Liver (tissue), 9 donors: ENCODE results near the gene SLC25A28. TPM values are rescaled to one million over a fixed set of nuclear protein-coding genes. Genes with fewer than 3 reads are reported as not detected.

ENCODE experiments used
- DNase-seq: peaks from one replicate; pipeline ENCODE4 v3.0.0-alpha.2; 2017; ENCODE audit warnings: low spot score
- H3K27ac ChIP-seq, 2 donors: one replicate each; pipeline ENCODE4 v1.7.0; 2013; ENCODE audit warnings: inconsistent platforms in 2 of 2, low read length in 2 of 2, control low read depth in 1 of 2, low read depth in 1 of 2, mild to moderate bottlenecking in 1 of 2
- H3K27me3 ChIP-seq, 4 donors: one replicate each; pipeline versions ENCODE4 v1.6.1 to v1.7.0; 2013; ENCODE audit warnings: low read length in 3 of 4, inconsistent platforms in 1 of 4, mild to moderate bottlenecking in 1 of 4, moderate library complexity in 1 of 4; ENCODE audit not compliant: control insufficient read depth in 4 of 4, insufficient read depth in 4 of 4
- H3K36me3 ChIP-seq, 4 donors: one replicate each; pipeline versions ENCODE4 v1.6.1 to v1.7.0; 2013; ENCODE audit warnings: low read length in 3 of 4, mild to moderate bottlenecking in 3 of 4, low read depth in 1 of 4, moderate library complexity in 1 of 4; ENCODE audit not compliant: control insufficient read depth in 4 of 4, insufficient read depth in 3 of 4
- H3K4me1 ChIP-seq, 4 donors: one replicate each; pipeline versions ENCODE4 v1.6.1 to v1.7.0; 2013; ENCODE audit warnings: low read length in 3 of 4, mild to moderate bottlenecking in 3 of 4, moderate library complexity in 1 of 4; ENCODE audit not compliant: control insufficient read depth in 4 of 4, insufficient read depth in 4 of 4
- H3K4me3 ChIP-seq, 3 donors: one replicate each; pipeline versions ENCODE4 v1.6.1 to v1.7.0; 2013; ENCODE audit warnings: low read length in 3 of 3, control low read depth in 1 of 3, low read depth in 1 of 3, mild to moderate bottlenecking in 1 of 3
- H3K9ac ChIP-seq, 2 donors: one replicate each; pipeline ENCODE4 v1.7.0; 2013; ENCODE audit warnings: low read length in 2 of 2, mild to moderate bottlenecking in 2 of 2, moderate library complexity in 2 of 2, control low read depth in 1 of 2, low read depth in 1 of 2
- H3K9me3 ChIP-seq, 4 donors: one replicate each; pipeline versions ENCODE4 v1.6.1 to v1.7.0; 2013; ENCODE audit warnings: low read length in 3 of 4; ENCODE audit not compliant: control insufficient read depth in 4 of 4
- CTCF ChIP-seq: fragments of 150-350 bp; IDR thresholded peaks from 2 replicates; pipeline ENCODE4 v1.5.1; 2017; ENCODE audit warnings: improper control_type of control experiment, low read depth, low read length; ENCODE audit not compliant: missing input control
- HNF4A ChIP-seq, 2 donors: conservative IDR thresholded peaks; 2 replicates each; pipeline ENCODE4 v1.6.1; 2016; ENCODE audit warnings: antibody characterized with exemption in 2 of 2, mild to moderate bottlenecking in 2 of 2
- HNF4G ChIP-seq: IDR thresholded peaks from 2 replicates; pipeline ENCODE4 v1.6.1; 2016; ENCODE audit warnings: antibody characterized with exemption
- NR2F2 ChIP-seq: IDR thresholded peaks from 2 replicates; pipeline ENCODE4 v1.6.1; 2016; ENCODE audit warnings: antibody characterized with exemption
- RAD21 ChIP-seq, 2 donors: IDR thresholded peaks; 2 replicates each; pipeline ENCODE4 v1.6.1; 2016; ENCODE audit warnings: antibody characterized with exemption in 2 of 2, mild to moderate bottlenecking in 2 of 2
- REST ChIP-seq: IDR thresholded peaks from 2 replicates; pipeline ENCODE4 v1.6.1; 2016; ENCODE audit warnings: antibody characterized with exemption, mild to moderate bottlenecking
- WGBS: extraction: QIAGEN DNeasy Blood & Tissue Kit; methylation state at CpG from one replicate; pipeline ENCODE4 v1.1.7; 2013; 5-methylcytosine and 5-hydroxymethylcytosine counted together
- polyA plus RNA-seq, 2 donors: library from polyadenylated mRNA; stranded (reverse) in 1 of 2; unstranded in 1 of 2; fragments of 200-250 nt in 1 of 2; fragments of >200 nt in 1 of 2; fragmentation: Nextera tagmentation in 1 of 2; extraction: Ambion mirVana in 1 of 2; gene quantifications; one replicate each; pipeline versions ENCODE4 v1.2.1 to v1.2.3, GENCODE V29; 2013 to 2015
- total RNA-seq, 2 donors: library from RNA; depleted of rRNA; stranded (reverse); fragments of >200 nt; gene quantifications; one replicate each; pipeline ENCODE4 v1.2.3, GENCODE V29; 2014
- donor health status: healthy.
- donor health status: healthy.
- donor health status: healthy.
- donor health status: healthy.
- donor health status: healthy.

Gene SLC25A28
- total and polyA plus RNA-seq, 4 donors: 11.8 to 28.6 (median 16.8) TPM

- no peak for TF ChIP-seq REST
Observed at GRCh38 chr10:99617696-99618095, 2.5 kb downstream of the SLC25A28 start (continued).

GRCh38 chr10:99615426-99615825 is 4.8 kb downstream of the SLC25A28 start:
- TF ChIP-seq CTCF (no peak), HNF4A (conservative IDR thresholded peaks at IDR 0.05) (no peak), HNF4G (no peak), NR2F2 (no peak), RAD21 (IDR thresholded peaks at IDR 0.05) (no peak)
- 83% methylated on average over 4 of the region's 4 CpGs for WGBS
- Histone ChIP-seq H3K9ac (no peak overlapping the region), H3K4me1 (peaks cover 0 to 25% (median 16%) of the 10 kb centered on the region in 4 donors), H3K9me3 (no peaks in the 10 kb centered on the region), H3K27me3 (no peaks in the 10 kb centered on the region), H3K4me3 (no peak overlapping the region), H3K27ac (no peak overlapping the region), H3K36me3 (peaks cover 4 to 23% (median 9%) of the 10 kb centered on the region in 4 donors)
- no peak for DNase-seq

- Histone ChIP-seq H3K9ac (no peak overlapping the region), H3K9me3 (no peaks in the 10 kb centered on the region), H3K4me3 (no peak overlapping the region), H3K27me3 (no peaks in the 10 kb centered on the region), H3K4me1 (peaks cover 0 to 8% (median 4%) of the 10 kb centered on the region in 4 donors), H3K27ac (no peak overlapping the region), H3K36me3 (peaks cover 4 to 31% (median 13%) of the 10 kb centered on the region in 4 donors)
- WGBS: 30% methylated on average over 7 of the region's 7 CpGs
- DNase-seq: peak; percentile 38
- peak; percentile 71 for TF ChIP-seq CTCF
- peak; percentile 83 to 90 for TF ChIP-seq RAD21 (IDR thresholded peaks at IDR 0.05)
- TF ChIP-seq REST: no peak
Observed at GRCh38 chr10:99612167-99612831, 7.9 kb downstream of the SLC25A28 start.
